ENCODE measurements around the gene NPC2.
"Not testable (repeated sequence)": the region's sequence is repeated elsewhere in the genome, so short reads cannot be mapped to it uniquely, and the experiment has no call there.

The NPC2 gene

DNA sequence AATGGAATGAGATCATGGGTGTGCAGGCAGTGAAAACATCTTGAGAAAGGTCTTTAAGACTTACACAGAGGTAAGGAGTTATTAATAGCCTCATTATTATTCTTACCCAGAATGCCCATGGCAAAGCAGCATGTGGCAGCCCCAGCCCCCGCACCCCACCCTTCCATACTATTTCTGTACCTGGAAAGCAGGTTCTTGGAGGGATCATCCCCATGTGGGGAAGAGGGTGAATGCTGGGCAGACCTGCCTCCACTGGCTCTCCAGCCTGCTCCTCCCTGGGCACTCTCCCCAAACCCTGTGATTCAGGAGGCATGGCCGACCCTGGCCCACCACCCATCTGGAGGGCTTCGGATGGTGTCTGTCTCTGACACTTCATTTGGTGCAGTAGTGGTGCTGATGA, 28.3 kb downstream of the NPC2 start:
- DNase-seq = no peak

DNA sequence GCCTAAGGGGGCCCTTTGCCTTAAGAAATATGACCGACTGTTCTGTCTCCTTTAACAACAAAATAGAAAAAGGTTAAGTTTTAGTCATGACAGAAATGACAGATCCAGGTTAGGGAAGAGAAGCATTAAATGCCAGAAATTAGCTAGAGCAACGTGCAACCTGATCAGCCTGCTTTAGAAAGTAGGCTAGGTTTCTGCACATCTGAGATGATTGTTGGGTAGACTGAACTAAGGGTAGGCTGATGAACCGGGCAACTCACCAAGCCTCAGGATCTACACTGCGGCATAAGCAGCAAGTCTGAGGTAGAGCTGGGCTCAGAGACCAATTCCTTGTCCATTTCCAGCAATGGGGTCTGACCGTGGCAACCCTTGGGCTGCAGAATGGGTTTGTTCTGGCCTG, 29.4 kb downstream of the NPC2 start:
- DNase-seq = no peak

DNA sequence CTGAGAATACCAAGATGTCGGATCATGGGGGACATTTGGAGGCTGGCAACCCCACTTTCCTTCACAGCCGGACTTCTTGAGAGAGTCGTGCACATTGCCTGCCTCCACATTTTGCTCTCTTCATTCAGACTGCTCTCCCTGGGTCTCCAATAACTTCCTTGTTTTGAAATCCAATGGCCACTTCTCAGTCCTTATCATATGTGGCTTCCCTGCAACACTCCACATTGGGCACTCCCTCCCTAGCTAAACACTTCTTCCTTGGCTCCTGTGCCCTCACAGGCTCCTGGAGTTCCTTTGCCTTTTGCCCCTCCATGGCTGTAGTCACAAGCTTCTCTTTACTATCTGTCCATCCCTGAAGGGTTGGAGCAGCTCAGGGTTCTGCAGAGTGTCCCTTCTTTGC, 30.1 kb downstream of the NPC2 start:
- no peak for DNase-seq

DNA sequence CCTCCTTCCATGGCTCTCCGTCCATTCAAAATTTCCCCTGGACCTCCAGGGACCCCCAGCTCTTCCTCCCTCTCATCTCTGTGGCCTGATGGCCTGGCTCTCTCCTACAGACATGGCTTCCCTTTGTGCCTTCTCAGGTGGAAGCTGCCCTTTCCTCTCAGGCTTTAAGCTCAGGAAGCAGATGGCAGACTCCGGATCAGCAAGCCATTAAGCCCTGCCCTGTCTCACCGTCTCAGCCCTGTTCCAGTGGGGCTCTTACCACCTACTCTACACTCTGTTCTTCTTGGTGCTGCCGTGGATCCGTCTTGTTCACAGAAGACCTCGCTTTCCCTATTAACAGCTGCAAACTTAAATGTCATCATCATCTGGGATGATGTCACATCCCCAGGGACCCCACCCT, 33.1 kb downstream of the NPC2 start:
- no peak for DNase-seq

DNA sequence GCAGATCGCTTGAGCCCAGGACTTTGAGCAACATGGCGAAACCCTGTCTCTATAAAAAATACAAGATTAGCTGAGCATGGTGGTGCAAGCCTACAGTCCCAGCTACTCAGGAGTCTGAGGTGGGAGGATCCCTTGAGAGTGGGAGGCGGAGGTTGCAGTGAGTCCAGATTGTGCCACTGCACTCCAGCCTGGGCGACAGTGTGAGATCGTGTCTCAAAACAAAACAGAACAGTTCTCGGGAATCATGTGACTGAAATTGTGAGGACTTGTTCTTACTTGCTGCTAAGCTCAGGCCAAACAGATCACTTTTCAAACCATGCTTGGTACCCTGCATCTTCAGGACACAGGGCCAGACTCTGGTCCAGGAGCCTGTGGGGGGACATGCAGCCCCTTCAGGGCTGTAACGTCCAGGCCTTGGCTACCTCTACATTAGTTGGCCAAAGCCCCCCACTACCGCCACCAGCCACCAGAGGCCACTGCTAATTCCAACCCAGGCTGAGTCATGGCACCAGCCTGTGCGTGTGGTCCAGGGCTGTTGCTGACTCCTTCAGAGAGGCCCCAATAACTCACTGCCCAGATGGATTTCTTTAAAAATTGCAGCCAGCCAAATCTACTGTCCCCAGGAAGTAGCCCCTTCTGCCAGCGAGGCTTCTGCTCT, 33.7 kb downstream of the NPC2 start:
- DNase-seq = peak in 1 of 2 experiments; percentile 10

DNA sequence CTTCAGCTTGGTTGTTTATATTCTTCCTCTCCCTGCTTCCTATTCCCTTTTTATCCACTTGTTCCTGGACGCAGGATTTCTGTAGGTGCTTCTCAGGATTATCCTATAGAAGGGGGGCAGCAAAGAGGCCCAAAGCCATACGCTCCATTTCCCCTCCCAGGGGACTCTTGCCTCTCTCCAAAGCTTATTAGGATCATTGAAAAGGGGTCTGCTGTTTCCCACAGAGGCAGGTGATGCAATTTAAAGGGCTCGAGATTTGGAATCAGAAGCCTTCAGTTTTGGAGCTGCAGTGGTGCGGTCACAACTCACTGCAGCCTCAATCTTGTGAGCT, 35.6 kb downstream of the NPC2 start:
- DNase-seq = no peak

DNA sequence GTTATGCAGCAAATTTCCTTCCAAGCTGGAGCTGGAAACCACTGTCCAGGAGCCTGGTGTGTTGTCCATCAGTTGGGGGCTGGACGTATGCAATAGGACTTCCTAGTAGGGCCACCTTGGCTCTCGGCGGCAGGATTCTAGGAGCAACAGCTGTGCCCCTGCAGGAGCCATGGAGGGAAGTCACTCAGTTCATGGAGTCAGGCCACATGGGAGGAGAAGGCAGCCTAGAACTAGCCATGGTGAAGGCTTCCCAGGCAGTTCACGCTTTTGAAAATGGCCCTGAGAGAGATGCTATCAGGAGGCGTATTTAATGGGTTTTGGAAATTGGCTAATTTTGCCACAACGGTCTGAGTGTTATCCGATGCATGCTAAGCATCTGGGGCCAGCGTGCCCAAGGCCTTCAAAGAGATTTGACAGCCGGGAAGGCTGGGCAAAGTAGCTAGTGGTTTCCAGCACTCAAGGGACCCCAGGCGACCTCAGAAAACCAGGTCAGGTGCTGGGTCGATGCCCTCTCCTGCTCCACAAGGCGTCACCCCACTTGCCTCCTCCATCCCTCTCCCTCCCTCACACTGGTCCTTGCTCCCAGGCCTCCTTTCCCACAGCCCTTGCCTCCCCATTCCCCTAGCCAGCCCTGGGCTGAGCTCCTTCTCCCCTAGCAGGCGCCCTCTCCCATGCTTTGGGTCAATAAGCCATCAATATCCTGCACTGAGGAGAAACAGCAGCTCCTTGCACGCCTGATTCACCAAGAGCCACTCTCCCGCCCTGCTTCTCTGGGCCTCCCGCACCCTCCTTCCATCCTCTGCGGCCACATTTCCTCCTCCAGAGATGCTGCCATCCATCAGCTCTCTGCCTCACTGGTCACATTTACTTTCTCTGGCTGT, 36.2 kb downstream of the NPC2 start:
- DNase-seq = no peak

DNA sequence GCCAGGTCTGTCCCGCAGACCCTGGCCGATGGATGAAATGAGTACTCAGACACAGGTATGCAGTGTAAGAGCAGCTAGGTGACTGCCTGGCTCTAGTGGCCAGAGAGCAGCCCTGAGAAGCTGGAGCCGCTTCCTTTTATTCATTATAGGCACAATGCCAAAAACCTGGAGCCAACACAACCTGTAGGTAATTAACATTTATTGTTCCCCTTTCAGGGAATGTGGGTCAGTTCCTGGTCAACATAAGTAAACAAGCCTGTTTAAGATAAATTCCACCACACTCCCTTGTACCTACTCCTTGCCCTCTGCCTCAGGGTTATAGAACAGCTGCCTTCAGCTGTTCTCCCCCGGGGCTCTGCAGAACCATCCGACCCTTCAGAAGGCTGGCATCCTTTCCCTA, 38.7 kb downstream of the NPC2 start:
- not testable (repeated sequence) for DNase-seq

DNA sequence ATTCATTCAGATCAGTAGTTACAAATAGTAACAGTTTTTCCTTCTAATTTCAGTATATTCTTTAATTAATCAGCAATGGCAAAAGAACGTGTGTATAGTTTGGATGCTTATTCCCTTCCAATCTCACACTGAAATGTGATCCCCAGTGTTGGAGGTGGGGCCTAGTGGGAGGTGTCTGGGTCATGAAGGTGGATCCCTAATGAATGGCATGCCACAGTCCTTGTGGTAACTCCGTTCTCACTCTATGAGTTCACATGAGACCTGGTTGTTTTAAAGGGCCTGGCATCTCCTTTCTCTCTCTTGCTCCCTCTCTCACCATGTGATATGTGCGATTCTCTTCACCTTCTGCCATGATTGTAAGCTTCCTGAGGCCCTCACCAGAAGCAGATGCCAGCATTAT, 48.2 kb downstream of the NPC2 start:
- DNase-seq = no peak

DNA sequence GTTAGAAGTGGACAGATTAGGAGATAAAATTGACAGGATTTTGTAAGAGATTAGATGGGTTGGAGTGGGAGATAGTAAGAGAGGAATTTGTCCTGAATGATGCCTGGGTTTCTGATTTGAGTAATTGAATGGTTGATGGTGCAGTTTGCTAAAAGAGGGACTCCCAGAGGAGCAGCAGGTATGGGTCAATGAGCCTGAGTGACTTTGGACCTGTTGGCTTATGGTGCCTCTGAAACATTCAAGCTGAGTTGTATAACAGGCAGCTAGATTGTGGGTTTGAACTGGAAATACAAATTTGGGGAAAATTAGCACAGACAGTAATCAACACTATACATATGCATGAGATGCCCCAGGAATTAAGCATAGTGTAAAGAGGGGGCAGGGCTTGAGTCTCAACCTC, 50.3 kb downstream of the NPC2 start:
- no peak for DNase-seq

DNA sequence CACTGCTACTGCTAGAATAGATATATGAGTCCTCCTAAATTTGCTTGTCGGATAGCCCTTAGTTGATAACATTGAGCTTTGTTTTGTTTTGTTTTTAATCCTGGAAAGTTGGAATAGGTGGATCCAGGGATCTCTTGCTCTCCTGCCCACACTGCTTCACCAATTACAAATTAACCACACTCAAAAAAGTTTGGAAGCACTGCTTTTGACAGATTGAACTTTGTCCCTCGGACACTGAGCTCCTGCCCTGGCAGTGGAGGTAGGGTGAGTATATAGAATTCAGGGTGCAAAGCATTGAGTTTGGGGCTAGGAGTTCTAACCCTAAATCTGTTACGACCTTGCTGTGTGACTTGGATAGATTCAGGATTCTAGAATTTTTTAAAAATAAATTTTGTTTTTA, 52.0 kb downstream of the NPC2 start:
- no peak for DNase-seq

DNA sequence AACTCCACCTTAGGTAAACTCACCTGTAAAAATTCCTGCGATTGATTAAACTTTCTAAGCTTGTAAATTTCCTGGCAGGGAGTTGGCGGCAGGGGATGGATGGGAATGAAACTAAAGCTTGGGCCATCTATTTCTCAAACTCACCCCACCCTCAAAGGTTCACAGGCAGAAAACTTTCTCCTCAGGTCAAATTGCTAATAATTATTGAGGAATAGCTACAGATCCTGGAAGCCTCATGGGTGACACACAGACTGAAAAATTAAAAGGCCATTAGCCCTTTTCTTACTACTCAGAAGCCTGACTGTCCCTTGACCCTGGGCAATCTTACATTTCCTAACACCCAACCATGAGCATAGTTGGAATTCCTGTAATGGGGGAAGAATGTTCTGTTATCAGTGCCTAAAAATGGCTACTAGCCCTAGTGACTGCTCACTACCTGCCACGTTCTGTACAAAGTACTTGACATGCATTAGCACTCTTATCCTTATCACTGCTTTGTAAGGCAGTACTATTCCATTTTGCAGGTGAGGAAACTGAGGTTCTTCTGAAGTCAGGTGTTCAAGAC, 54.7 kb downstream of the NPC2 start:
- no peak for DNase-seq

DNA sequence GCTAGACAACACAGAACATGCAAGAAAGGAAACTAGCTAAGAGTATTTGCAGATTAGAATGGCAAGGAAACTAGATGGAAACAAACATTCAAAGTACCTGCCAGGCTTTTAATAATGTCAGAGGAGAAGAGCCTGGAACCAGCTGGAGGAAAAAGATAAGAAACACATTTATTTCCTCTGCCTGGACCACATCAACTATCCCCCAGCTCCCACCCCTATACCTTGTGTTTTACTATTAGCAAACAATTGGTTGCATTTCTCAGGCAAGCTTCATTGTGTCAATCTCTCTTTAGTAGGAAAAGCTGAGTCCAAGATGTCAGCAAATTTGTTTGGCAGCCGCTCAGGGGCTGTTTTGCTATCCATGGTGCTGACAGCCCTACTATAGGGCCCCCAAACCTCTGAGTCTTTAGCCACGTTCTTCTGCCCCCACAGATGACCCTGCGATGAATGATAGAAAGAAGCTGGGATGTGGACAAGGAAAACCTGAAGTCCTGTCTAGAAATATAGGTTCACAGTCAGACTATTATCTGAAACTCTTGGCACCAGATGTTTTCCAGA, 55.5 kb downstream of the NPC2 start:
- no peak for DNase-seq

DNA sequence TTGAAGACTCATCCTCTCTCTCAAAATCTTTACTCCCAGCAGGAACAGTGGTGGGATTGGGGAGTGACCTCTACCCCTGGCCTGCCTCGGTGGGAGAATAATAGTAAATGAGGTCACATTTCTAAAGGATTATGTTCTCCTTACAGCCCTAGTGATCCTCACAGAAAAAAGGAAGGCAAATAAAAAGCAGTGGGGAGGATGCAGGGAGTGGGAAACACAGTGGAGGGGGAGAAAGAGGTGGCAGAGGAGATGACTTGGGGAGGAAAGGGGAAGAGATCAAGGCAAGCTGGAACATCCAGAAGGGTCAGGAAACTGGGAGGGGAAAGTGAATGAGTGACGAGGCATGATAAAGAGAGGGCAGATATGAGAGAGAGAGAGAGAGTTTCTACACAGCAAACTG, 58.8 kb downstream of the NPC2 start:
- no peak for DNase-seq

DNA sequence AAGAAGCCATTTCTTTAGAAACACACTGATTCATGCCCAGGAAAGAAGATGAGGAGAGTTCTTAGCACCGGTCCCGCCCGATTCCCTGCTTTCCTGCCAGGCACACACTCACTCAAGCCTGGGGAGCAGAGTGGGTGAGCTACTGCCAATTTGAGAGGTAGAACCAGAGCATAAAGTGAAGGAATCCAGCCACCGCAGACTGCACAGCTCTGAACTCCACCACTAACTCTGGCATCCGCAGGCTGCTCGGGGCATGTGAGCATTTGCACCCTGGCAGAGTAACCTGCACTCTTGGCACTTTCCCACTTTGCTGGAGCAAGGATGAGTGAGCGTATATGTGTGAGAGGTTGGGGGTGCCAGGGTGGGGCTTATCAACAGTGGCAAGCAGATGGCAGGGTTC, 63.1 kb downstream of the NPC2 start:
- no peak for DNase-seq
